ENCODE measurements around the gene DHX35.

DHX35 gene

GRCh38 chr20:39066471-39067242 is 104.5 kb downstream of the DHX35 start:
- H3K4me3 ChIP-seq (ENCODE audit: low read depth, low read length): no peak overlapping the region
- no peak for DNase-seq (ENCODE audit: low read depth)
- no peak for TF ChIP-seq CTCF (IDR thresholded peaks at IDR 0.05; ENCODE audit: control insufficient read depth, extremely low read depth, insufficient read depth)

GRCh38 chr20:39067526-39068216 is 105.5 kb downstream of the DHX35 start:
- TF ChIP-seq CTCF (IDR thresholded peaks at IDR 0.05; ENCODE audit: control insufficient read depth, extremely low read depth, insufficient read depth): no peak
- no peak overlapping the region for H3K4me3 ChIP-seq (ENCODE audit: low read depth, low read length)
- no peak for DNase-seq (ENCODE audit: low read depth)

- DNase-seq (ENCODE audit: low read depth): no peak
- H3K4me3 ChIP-seq (ENCODE audit: low read depth, low read length): no peak overlapping the region
- TF ChIP-seq CTCF (IDR thresholded peaks at IDR 0.05; ENCODE audit: control insufficient read depth, extremely low read depth, insufficient read depth): no peak
These were observed 107.8 kb downstream of the DHX35 start for GRCh38 chr20:39069976-39070375.

GRCh38 chr20:39070484-39071231 is 108.5 kb downstream of the DHX35 start:
- TF ChIP-seq CTCF (IDR thresholded peaks at IDR 0.05; ENCODE audit: control insufficient read depth, extremely low read depth, insufficient read depth): no peak
- no peak for DNase-seq (ENCODE audit: low read depth)
- H3K4me3 ChIP-seq (ENCODE audit: low read depth, low read length): no peak overlapping the region

GRCh38 chr20:39072132-39072531 is 110.0 kb downstream of the DHX35 start:
- TF ChIP-seq CTCF (IDR thresholded peaks at IDR 0.05; ENCODE audit: control insufficient read depth, extremely low read depth, insufficient read depth): no peak
- no peak overlapping the region for H3K4me3 ChIP-seq (ENCODE audit: low read depth, low read length)
- DNase-seq (ENCODE audit: low read depth): no peak

GRCh38 chr20:39072653-39073052 is 110.5 kb downstream of the DHX35 start:
- no peak overlapping the region for H3K4me3 ChIP-seq (ENCODE audit: low read depth, low read length)
- no peak for DNase-seq (ENCODE audit: low read depth)
- TF ChIP-seq CTCF (IDR thresholded peaks at IDR 0.05; ENCODE audit: control insufficient read depth, extremely low read depth, insufficient read depth): no peak
